DMS79 treated with DMSO at 0.1 percent for 48 hours (cell line): Measurements from ENCODE around the gene PLA2G12A.
"Not testable (repeated sequence)": the region's sequence is repeated elsewhere in the genome, so short reads cannot be mapped to it uniquely, and the experiment has no call there.

Source experiments
- DNase-seq: peaks from one replicate; lab custom pipeline; 2025; lab: John Stamatoyannopoulos, UW

The PLA2G12A gene

GRCh38 chr4:109728385-109728784 lies 1.5 kb downstream of the PLA2G12A start:
- DNase-seq: no peak

DNA sequence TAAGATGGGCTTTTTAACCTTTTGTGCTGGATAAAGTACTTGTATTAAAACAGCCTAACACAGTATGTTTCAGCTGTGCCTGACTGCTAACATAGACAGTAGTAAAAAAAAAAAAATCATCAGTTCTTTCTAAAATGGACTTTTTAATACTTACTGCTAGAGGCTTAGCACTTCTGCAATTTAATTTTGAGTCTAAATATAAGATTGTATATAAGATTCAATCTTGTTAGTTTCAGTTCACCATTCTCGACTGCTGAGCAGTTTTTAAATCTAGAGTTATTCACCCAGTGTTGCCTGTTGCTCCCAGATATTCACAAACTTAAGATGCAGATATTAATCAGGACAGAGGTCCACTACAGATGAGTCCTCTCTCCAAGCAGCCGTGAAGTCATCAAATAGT lies 6.8 kb downstream of the PLA2G12A start:
- DNase-seq: no peak

- no peak for DNase-seq
These were observed 7.5 kb downstream of the PLA2G12A start for GRCh38 chr4:109722357-109722756.

GRCh38 chr4:109721033-109721432 lies 8.8 kb downstream of the PLA2G12A start:
- no peak for DNase-seq

- DNase-seq: no peak
These were observed 10.3 kb downstream of the PLA2G12A start for GRCh38 chr4:109719604-109720003.

- no peak for DNase-seq
These were observed 11.1 kb downstream of the PLA2G12A start for GRCh38 chr4:109718759-109719158.

GRCh38 chr4:109713500-109713899 lies 16.4 kb downstream of the PLA2G12A start:
- no peak for DNase-seq

GRCh38 chr4:109708990-109709389 lies 20.9 kb downstream of the PLA2G12A start:
- no peak for DNase-seq

DNA sequence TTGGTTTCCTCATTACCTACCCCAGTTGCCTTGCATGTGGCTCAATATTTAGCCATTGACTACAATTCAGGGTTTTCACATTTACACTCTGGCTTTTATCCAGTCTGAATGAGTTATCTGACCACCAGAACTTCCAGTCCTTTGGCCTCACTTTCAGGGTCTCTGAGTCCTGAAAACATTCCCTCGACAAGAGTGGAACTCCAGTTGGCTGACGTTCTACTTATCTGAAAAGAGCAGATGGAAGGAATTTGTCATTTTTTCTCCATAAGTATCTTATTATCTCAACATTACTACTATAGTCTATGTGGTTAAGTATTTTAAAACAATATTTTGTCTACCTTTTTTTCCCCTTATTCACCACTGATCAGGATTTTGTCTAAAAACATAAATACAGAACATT lies 21.4 kb downstream of the PLA2G12A start:
- no peak for DNase-seq

GRCh38 chr4:109703664-109704361 lies 26.1 kb downstream of the PLA2G12A start:
- peak; percentile 2 for DNase-seq

DNA sequence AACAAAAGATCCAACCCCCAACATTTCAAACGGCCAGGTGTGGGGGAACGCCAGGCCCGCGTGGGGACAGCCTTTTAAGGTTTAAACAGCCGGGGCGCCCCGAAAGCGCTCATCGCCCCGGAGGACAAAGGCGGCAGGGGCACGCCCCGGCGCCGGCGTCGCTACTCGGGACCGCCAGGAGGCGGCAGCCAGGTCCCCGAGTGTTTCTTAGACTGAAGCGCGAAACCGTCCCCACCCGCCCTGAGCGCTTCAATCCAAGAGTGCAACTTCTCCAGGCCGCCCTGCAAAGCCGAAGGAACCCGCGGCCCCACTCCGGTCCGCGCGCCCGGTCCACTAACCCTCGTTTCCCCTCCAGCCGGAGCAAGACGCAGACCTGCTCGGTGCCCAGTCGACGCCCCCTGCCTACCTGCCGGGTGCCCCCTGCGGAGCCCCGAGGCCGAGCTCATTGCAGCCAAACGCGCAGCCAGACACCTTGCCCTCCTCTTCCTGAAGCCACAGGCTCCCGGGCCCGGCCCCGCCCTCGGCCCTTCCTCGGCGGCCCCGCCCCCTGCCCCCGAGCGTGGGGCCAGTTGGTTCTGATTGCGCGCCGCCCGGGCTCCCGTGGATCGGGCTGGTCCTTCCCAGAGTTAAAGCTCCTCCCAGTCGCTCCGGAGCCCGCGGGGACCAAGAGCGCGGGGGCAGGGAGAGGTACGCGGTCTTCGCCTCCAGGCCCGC lies 26.8 kb downstream of the PLA2G12A start, which contains the start of gene CASP6:
CASP6 (minus strand) TSS at position 496 of the 714 bp plus-strand sequence; CDS start at position 446, 50 bp downstream.
- DNase-seq: peak; percentile 34

DNA sequence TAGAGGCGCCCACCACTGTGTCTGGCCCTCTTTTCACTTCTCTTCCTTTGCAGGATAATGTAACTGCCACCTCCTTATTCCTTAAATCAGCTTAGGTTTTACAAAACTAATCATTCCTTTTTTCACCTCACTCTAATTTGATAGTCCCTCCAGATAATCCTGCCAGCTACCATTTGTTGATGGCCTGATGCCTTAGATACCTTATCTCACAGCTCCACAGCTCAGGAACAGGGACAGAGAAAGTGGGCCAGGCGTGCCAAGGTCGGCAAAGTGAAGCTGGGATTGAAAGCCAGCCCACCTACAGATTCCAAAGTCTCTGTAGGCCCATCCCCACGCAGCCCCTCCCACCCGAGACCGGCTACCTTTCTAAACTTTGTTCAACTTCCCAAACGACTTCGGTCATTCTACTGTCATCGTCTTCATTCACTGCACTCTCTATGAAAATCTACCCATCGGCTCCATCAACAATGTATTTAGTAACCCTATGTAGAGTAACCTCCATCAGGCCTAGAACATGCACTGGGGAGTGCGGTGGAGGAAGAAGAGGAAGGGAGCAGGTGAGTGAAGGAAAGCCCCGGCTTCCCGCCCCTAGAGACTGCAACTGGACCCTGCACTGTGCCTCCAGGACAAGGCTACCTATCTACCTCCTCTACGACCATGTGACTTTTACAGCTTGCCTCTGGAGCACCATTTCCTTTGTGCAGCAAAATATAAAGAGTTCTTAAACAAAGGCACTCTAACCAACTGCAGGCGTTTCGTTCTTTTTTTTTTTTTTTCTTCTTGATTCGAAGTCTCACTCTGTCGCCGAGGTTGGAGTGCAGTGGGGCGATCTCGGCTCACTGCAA lies 28.1 kb downstream of the PLA2G12A start:
- peak; percentile 31 for DNase-seq

- no peak for DNase-seq
These were observed 30.2 kb downstream of the PLA2G12A start for GRCh38 chr4:109699553-109700225.

- DNase-seq: no peak
These were observed 31.2 kb downstream of the PLA2G12A start for GRCh38 chr4:109698656-109699055.

DNA sequence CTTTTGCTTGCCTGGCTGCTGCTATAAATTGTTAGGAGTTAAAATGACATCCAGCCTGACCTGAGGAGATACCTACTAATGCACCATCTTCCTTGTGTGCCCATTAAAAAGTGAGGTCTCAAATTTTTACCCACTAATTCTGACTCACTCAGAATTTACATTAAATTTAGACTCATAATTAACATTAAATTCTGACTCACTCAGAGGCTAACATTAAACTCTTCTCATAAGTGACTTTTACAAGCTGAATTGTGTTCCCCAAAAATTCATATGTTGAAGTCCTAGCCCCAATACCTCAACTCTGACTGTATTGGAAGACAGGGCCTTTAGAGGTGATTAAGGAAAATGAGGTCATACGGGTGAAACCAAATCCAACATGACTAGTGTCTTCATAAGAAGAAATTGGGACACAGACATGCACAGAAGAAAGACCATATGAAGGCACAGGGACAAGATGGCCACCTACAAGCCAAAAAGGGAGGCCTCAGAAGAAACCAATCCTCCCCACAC lies 38.4 kb downstream of the PLA2G12A start:
- DNase-seq: no peak

GRCh38 chr4:109690690-109691410 lies 39.0 kb downstream of the PLA2G12A start:
- no peak for DNase-seq

GRCh38 chr4:109684727-109685126 lies 45.1 kb downstream of the PLA2G12A start:
- no peak for DNase-seq

- no peak for DNase-seq
These were observed 46.1 kb downstream of the PLA2G12A start for GRCh38 chr4:109683621-109684253.

DNA sequence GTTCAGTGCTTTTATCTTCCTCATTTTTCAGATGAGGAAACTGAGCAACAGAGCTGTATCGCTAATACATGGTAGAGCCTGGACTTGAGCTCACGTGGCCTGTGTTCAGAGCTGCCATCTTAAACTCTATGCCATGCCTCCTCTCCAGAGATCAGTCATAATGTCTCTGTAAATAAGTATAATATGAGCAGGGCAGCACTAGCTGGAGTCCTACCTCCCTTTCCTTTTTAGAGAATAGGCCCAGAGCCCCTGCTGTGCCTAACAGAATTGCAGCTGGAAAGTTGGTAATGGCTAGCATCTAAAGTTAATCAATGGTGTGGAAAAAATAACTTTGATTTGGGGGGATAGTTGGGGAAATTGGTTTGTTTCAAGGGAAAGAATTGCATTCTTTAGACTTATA lies 47.0 kb downstream of the PLA2G12A start:
- no peak for DNase-seq

GRCh38 chr4:109678925-109679324 lies 50.9 kb downstream of the PLA2G12A start:
- DNase-seq: not testable (repeated sequence)

GRCh38 chr4:109678472-109678871 lies 51.4 kb downstream of the PLA2G12A start:
- not testable (repeated sequence) for DNase-seq
